Stimulated activated CD4-positive, alpha-beta T cell treated with anti-CD3 and anti-CD28 coated beads, TNF-alpha, amount 100 ng/mL, for 4 hours (primary cell): ENCODE results near the gene PILRA.
"Not testable (repeated sequence)": the region's sequence is repeated elsewhere in the genome, so short reads cannot be mapped to it uniquely, and the experiment has no call there.

Source experiments
- DNase-seq, 3 experiments: peaks; one replicate each; pipeline ENCODE4 v3.0.0-alpha.2; 2020; ENCODE audit warnings: low read depth in 3 of 3

The PILRA gene

DNA sequence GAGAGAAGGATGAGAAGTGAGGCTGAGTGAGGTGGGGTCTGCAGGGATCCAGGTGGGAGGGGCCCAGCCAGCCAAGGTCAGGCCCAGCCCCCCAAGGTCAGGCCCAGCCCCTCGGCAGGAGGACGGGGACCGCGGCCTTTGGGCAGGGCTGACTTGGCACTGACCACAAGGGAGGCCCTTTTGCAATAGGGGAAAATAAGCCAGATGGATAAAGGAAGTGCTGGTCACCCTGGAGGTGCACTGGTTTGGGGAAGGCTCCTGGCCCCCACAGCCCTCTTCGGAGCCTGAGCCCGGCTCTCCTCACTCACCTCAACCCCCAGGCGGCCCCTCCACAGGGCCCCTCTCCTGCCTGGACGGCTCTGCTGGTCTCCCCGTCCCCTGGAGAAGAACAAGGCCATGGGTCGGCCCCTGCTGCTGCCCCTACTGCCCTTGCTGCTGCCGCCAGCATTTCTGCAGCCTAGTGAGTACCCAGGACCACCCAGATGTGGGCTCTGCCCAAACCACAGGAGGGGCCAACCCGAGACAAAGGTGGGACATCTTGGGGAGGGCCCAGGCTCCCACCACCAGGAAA, at the start of gene PILRA:
Gene PILRA (plus strand): TSS at position 227 of the 571 bp plus-strand sequence. CDS start 170 bp downstream, at position 397.
- no peak for DNase-seq

DNA sequence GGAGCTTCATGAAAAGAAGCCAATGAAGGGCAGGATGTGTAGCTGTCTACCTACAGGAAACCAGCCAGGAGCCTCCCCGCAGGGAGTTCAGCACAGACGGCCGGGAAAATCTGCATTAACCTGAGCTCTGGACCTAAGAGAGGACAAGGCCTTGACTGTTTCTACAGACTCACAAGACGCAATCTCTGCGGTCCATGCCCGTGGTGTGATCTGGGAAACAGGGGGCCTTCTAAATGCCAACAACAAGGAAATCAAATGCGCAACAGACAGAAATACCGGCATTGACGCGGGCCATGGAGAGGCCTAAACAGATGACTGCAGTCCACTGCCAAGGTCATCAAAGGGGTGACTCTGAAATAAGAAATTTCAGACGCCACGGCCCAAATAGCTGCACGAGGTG, 49.1 kb upstream of the PILRA start:
- DNase-seq: not testable (repeated sequence)

DNA sequence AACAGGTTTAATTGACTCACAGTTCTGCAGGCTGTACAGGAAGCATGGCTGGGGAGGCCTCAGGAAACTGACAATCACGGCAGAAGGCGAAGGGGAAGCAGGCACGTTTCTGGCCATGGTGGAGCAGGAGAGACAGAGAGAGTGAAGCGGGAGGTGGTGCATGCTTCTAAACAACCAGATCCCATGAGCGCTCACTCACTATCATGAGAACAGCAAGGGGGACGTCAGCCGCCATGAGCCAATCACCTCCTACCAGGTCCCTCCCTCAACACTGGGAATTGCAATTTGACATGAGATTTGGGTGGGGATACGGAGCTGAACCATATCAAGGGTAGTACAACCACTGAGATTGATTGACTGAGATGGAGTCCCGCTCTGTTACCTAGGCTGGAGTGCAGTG, 47.6 kb upstream of the PILRA start:
- not testable (repeated sequence) for DNase-seq

DNA sequence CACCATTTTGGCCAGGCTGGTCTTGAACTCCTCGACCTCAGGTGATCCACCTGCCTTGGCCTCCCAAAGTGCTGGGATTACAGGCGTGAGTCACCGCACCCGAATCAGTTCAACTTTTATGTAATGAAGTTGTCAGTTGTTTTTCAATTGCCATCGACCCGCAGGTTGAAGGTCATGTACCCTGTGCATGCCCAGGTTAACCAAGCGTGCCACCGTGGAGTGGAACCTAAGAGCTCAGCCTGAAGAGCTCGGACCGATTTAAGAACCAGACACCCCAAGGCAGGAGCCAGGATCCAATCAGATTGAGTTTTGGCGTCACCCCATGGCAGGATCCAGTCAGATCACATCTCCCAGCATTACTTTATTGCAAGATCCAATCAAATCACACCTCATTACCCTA, 46.4 kb upstream of the PILRA start:
- DNase-seq: not testable (repeated sequence)

DNA sequence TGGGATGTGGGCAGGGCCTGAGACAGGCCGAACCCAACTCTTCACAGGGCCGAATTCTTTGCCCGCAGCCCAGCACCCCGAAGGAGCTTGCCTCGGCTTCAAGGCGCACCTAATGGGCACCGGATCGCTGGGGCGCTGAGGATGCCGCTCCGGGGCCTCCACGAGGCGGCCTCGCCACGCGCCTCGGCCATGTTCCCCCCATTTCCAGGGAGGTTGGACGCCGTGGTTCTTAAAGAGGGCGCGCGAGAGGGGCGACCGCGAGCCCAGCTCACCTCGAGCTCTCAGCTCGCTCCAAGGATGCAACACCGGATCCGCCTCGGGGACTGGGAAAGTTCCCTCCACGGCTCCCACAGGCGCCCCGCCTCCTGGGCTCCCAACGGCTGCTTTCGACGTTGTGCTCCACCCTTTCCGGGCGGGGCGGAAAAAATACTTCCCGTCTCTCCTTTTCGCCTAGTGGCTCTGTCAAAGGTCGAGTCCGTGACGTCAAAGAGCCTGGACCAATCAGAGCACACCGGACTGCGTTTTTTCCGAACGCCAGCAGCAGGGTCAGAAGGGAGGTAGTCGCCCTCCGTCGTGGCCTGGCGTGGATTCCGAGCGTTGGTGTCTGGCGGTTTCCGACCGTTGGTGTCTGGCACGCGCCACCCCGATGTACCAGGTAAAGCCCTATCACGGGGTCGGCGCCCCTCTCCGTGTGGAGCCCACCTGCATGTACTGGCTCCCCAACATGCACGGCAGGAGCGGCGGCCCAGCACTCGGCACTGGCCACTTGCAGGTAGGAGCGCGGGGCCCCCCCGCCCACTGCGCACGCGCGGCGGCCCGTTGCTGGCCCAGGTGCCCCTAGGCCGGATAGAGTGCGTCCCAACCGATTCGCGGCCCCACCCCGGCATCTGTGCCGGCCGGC, 37.5 kb upstream of the PILRA start:
- peak; percentile 67 to 74 (median 70) for DNase-seq

DNA sequence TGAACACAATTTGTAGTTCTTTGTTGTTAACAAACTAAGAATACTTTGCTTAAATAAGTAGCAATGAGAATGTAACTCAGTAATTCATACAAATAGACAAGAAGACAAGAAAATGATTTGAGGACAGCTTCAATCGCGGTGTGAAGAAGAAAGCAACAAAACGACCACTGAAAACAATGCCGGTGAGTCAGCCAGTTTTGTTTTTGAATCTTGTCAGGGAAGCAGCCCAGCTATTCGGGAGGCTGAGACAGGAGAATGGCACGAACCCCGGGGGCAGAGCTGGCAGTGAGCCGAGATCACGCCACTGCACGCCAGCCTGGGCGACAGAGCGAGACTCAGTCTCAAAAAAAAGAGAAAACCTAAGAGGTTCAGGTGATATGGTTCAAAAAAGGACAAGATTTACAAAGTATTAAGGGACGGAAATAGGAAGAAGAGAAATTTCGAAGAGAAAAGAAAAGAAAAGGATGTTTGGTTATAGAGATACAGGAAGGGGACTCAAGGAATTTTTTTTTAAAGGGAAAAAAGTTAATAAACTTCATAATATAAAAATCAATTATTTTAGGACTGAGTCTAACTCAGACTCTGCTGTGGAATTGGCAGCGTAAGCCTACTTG, 35.1 kb upstream of the PILRA start:
- not testable (repeated sequence) for DNase-seq

DNA sequence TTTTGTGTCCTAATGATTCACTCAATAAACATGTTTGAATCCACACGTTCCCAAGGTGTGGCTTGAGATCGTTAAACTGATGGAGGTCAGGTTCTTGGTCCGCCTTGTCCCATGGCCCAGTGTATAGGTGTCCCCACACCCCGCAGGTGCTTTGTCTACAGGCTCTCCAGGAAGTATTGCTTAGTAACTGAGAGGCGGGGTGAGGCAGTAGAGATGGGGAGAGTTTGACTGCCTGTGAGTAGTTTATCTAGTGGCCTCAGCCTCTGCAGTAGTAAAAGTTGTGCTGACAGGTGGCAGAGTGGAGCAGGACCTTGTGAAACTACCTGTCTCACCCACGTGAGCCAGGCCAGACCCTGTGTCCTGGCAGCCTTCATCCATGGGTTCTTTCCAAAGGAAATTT, 32.0 kb upstream of the PILRA start:
- not testable (repeated sequence) for DNase-seq

DNA sequence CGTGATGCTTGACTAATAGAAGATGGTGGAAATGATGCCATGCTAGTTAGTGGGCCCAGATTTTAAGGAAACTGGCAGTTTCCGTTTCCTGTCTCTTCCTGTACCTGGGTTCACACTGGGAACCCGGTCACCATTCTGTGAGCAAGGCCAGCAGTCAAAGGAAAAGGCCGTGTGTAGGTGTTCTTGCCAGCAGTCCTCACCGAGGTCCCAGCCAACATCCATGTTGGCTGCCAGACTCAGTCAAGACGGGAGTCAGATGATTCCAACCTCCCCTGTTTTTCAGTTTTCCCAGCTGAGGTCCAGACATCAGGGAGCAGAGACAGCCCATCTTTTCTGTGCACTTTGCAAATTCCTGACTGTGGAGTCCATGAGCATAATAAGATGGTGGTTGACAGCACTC, 30.5 kb upstream of the PILRA start:
- no peak for DNase-seq

DNA sequence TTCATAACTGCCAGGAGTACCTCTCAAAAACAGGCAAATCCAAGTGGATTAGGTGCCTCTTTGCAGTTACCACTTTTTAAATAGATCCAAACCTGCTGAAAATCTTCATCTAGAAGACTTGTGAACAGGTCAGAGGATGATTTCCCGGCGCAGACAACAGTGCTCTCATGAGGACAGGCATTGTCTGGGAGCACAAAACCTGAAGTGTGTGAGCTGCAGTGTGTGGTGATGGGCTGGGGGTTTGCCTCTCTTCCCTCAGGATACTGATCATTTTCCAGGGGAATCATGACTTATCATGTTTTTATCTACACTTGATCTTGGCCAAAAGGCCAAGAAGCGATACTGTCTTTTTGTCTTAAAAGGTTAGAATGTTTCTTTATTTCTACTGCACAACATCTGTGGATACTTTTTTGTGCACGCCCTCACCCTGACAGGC, 29.1 kb upstream of the PILRA start:
- DNase-seq: not testable (repeated sequence)

DNA sequence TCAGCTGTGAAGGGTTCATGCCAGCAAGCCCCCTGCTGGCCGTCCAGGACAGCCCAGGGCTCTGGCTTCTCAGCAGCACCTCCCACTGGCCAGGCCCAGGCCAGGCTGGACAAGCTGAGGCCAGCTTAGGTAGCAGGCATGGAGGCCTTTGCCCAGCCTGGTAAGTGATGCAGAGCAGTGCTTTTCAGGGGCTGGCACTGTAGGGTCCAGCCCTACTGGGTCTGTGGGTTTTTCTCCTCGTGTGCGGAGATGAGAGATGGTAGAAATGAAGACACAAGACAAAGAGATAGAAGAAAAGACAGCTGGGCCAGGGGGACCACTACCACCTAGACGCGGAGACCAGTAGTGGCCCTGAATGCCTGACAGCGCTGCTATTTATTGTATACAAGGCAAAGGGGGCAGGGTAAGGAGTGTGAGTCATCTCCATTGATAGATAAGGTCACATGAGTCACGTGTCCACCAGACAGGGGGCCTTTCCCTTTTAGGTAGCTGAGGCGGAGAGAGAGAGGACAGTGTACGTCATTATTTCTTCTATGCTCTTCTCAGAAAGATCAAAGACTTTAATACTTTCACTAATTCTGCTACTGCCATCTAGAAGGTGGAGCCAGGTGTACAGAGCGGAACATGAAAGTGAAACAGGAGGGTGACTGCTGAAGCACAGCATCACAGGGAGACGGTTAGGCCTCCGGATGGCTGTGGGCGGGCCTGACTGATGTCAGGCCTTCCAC, 28.6 kb upstream of the PILRA start:
- DNase-seq: peak; percentile 33 to 77 (median 61)

DNA sequence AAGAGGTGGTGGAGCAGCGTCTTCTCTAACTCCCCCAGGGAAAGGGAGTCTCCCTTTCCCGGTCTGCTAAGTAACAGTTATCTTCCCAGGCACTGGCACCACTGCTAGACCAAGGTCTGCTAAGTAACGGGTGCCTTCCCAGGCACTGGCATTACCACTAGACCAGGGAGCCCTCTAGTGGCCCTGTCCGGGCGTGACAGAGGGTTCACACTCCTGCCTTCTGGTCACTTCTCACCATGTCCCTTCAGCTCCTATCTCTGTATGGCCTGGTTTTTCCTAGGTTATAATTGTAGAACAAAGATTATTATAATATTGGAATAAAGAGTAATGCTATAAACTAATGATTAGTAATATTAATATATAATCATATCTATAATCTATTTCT, 28.0 kb upstream of the PILRA start:
- peak in 2 of 3 experiments; percentile 35 to 36 for DNase-seq

DNA sequence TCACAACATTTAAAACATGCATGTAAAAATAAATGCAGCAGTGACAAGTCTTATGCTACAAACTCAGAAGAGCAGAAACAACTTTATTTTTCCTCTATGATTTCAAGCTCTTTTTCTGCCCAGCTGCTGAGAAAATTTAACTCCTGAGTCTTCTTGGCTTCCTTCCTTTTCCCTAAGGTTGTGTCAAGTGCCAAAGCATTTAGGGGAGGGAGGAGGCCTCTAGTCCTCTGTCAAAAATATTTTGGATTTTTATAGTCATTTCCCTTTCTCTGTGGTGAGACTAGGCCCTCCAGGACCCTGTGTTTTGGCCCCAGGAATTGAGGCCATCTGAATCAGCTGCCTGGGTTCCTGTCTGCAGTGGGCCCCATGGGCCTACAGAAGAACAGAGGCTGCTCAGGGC, 26.4 kb upstream of the PILRA start:
- DNase-seq: no peak

DNA sequence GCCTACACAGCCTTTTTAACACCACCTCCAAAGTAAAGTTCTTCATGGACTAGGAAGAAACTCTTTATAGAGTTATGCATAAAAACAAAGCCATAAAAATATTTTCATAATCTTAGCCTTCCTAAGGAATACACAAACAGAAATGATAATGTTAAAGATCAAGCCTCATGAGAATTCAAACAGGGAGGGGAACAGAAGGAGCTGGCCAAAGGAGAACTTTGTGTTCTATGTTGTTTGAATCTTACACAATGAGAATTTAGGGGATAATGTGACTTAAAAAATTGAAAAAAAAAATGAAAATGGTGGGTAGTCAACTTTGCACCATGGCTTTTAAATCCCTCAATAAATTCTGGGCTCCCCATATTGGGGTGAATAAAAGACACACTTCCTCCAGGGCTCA, 24.5 kb upstream of the PILRA start:
- no peak for DNase-seq

DNA sequence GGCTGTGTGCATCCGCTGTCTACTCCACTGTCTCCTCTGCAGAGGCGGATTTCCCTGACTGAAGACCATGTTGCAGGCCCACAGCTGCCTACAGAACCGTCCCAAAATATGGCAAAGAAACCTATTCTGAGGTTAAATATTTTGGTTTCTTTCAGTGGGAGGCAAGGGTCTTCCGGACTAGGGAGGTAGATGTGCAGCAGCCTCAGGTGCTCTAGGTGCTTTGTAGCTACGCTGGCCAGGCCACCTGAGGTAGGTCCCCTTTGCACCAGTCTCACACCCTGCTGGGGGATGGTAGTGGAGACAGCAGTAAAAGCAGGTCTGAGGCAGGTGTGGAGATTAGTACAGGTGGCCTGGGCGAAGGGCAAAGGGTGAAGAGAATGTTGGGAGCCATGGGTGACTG, 23.5 kb upstream of the PILRA start:
- DNase-seq: no peak

DNA sequence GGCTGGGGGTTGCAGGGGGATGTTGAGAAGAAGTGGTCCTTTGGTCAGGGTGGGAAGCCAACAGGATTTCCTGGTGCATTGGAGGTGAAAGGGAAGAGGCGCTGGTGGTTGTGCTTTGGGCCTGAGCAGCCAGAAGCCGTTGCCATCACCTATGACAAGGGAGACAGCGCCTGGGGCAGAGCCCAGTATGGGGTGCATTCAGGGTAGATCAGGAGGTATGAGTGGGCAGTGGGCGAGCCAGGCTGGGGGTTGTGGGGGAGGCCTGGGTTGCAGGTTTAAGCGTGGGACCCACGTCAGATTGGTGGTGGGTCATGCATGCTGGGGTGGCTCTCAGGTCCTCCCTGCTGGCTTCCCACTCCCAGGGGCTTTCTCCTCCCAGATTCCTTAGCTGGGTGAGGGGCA, 21.6 kb upstream of the PILRA start:
- no peak for DNase-seq

DNA sequence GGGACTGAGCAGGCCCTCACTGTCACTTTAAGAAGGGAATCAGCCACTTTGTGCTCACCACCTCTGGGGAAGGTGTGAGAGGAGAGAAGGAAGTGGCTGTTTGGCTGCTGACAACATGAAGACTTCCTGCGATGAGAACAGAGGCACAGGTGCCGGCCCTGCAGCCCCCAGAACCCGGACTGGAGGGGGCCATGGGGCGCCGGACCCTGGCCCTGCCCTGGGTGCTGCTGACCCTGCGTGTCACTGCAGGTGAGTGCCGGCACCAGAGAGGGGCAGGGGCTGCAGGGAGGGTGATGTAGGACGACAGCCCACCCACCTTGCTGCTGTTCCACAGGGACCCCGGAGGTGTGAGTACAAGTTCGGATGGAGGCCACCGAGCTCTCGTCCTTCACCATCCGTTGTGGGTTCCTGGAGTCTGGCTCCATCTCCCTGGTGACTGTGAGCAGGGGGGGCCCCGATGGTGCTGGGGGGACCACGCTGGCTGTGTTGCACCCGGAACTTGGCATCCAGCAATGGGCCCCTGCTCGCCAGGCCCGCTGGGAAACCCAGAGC, 21.0 kb upstream of the PILRA start:
- not testable (repeated sequence) for DNase-seq

DNA sequence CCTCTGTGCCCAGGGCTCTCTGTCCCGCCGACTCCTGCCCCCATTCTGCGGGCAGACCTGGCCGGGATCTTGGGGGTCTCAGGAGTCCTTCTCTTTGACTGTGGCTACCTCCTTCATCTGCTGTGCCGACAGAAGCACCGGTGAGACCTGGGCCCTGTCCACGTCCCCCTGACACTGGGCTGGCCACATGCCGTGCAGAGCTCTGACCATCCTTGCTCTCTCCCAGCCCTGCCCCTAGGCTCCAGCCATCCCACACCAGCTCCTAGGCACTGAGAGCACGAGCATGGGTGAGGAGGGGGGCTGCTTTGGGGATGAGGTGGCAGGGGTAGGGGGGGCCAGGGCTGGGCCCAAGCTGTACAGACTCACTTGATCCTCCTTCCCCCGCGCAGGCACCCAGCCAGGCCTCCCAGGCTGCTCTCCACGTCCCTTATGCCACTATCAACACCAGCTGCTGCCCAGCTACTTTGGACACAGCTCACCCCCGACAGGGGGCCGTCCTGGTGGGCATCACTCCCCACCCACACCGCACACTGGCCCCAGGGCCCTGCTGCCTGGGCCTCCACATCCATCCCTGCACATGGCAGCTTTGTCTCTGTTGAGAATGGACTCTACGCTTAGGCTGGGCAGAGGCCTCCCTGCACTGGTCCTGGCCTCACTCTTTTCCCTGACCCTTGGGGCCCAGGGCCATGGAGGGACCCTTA, 20.2 kb upstream of the PILRA start:
- DNase-seq: no peak

DNA sequence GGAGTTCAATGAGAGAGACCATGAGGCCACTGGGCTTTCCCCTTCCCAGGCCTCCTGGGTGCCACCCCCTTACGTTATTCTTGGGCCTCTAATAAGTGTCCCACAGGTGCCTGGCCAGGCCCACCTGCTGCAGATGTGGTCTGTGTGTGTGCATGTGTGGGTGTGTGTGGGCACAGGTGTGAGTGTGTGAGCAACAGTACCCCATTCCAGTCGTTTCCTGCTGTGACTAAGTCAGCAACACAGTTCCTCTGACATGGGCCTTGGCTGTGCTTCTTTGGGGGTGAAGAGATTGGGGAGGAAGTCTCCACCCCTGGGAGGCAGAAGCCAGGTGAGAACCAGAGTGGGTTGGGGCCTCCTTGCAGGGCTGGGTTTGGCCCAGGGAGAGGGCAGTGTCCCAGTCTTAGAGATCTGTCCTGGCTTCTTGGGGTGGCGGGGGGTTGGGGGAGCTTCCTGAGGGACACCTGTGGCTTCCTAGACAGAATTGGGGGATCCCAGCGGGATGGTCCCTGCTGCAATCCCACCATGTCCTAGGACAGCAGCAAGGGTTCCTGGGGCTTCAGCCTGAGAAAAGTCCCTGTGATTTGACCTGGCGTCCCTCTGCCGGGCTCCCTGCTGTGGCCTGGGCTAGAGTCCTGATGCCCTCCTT, 19.5 kb upstream of the PILRA start:
- peak in 2 of 3 experiments; percentile 17 to 32 for DNase-seq

DNA sequence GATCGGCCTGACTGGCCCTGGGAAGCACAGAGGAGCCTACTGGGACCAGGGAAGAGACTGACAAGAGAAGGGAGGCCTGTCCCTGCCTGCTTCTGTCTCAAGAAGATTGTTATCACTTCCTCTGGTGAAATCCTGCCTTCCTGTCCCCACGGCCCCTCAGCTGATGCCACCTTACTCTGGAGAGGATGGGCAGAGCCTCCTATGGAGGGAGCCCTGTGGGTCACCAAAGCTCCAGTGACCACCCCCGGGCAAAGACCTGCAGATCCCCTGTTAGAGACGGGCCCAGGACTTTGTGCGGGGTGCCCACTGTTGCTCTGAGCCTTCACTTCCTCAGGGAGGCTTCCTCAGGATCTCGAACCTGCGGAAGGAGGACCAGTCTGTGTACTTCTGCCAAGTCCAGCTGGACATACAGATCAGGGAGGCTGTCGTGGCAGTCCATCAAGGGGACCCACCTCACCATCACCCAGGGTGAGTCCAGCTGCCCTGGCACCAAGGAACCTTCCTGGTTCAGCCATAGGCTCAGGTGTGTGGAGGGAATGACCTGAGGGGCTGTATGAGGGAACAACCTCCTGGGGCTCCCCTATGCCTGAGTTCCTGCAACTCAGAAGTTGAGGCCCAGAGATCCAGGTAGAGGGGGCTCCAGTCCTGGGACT, 16.7 kb upstream of the PILRA start:
- DNase-seq: no peak

DNA sequence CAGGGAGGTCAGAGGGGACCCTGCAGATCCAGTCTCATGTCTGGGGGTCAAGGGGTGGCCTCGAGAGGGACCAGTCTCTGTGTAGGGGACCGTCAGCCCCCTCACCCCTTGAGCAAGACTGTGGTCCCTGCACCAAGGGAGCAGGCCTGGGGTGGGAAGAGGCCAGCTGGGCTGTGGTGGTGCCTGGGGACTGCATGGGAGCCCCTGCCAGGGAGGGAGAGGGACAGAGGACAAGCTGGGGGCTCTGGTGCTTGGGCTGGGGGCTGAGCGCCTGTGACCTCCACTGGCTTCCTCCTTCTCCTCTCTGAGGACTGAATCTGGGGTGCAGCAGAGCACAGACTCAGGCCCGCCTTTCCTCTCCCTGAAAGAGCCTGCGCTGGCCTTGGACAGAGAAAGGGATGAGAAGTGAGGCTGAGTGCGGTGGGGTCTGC, 16.1 kb upstream of the PILRA start:
- no peak for DNase-seq
